Right renal pelvis (tissue), 4 donors: ENCODE data around the gene RNPS1. TPM values are rescaled to one million over a fixed set of nuclear protein-coding genes. Genes with fewer than 3 reads are reported as not detected.

ENCODE experiments used
- DNase-seq, 4 donors: peaks; one replicate each; pipeline ENCODE4 v3.0.0-alpha.2; 2013; ENCODE audit warnings: low read depth in 4 of 4, low spot score in 3 of 4, missing footprints in 1 of 4
- polyA plus RNA-seq, 4 donors: library from polyadenylated mRNA; unstranded; fragments of 120-200 nt; gene quantifications; one replicate each; pipeline ENCODE4 v1.2.1, GENCODE V29; 2013; ENCODE audit not compliant: insufficient read length in 4 of 4

The RNPS1 gene
- polyA plus RNA-seq, 4 donors, result 184 to 221 (median 195) TPM

DNA sequence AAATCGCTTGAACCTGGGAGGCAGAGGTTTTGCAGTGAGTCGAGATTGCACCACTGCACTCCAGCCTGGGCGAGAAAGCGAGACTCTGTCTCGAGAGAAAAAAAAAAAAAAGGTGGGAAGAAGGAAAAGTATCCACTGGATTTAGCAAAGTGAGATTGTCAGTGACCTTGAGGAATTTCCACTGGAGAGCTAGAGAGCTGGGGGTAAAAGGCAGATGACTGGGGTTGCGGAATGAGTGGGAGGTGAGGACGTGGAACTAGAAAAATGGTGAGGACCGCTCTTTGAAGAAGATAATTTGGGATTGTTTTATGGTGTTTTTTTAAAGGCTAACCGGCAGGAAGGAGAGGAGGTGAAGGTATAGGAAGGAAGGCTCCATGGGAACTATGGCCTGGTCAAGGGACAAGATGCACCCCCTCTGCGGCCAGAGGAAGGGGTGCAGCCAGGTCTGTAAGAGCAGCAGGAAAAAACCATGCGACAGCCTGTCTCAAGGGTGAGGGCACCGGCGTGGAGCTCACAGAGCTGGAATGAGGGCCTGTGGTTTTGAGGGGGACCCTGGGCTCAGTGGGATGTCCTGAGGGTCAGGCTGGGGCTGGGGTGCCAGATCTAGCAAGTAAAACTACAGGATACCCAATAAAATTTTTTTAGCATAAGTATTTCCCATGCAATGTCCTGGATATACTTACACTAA is 63.4 kb downstream of the RNPS1 start:
- DNase-seq, result no peak

Other genes starting within 250 kb of the RNPS1 start
- gene NPW, start 248.3 kb downstream of the RNPS1 start, polyA plus RNA-seq, result 10 to 100 TPM in 1 of 4 donors, 1 to 10 TPM in 3; 3.8 to 10.3 (median 5.5) TPM
- 100 to 1,000 TPM; 117 to 185 (median 126) TPM for gene NHERF2, start 241.2 kb downstream of the RNPS1 start, polyA plus RNA-seq
- gene NTHL1, start 220.3 kb downstream of the RNPS1 start, polyA plus RNA-seq, result 10 to 100 TPM; 17.6 to 26.6 (median 19.0) TPM
- 100 to 1,000 TPM; 121 to 152 (median 136) TPM for gene TSC2, start 220.1 kb downstream of the RNPS1 start, polyA plus RNA-seq
- gene PKD1, start 132.2 kb downstream of the RNPS1 start, polyA plus RNA-seq, result 100 to 1,000 TPM in 1 of 4 donors, 10 to 100 TPM in 3; 55.0 to 101 (median 69.2) TPM
- 1 to 10 TPM; 2.0 to 3.5 (median 2.4) TPM for gene RAB26, start 119.5 kb downstream of the RNPS1 start, polyA plus RNA-seq
- 10 to 100 TPM; 53.7 to 63.4 (median 57.5) TPM for gene TRAF7, start 112.3 kb downstream of the RNPS1 start, polyA plus RNA-seq
- gene CASKIN1, start 71.5 kb downstream of the RNPS1 start, polyA plus RNA-seq, result 1 to 10 TPM; 1.2 to 3.1 (median 1.4) TPM
- gene MLST8, start 62.7 kb downstream of the RNPS1 start, polyA plus RNA-seq, result 10 to 100 TPM; 43.9 to 49.5 (median 46.3) TPM
- 1 to 10 TPM; 4.1 to 9.2 (median 5.4) TPM for gene BRICD5, start 57.3 kb downstream of the RNPS1 start, polyA plus RNA-seq
- 10 to 100 TPM; 12.7 to 15.5 (median 14.1) TPM for gene PGP, start 53.3 kb downstream of the RNPS1 start, polyA plus RNA-seq
- gene E4F1, start 44.5 kb downstream of the RNPS1 start, polyA plus RNA-seq, result 10 to 100 TPM; 15.9 to 25.4 (median 16.8) TPM
- gene DNASE1L2, start 31.7 kb downstream of the RNPS1 start, polyA plus RNA-seq, result 1 to 10 TPM in 2 of 4 donors, under 1 TPM in 2; 0.86 to 1.8 (median 0.95) TPM
- gene ECI1, start 16.5 kb downstream of the RNPS1 start, polyA plus RNA-seq, result 100 to 1,000 TPM in 1 of 4 donors, 10 to 100 TPM in 3; 57.6 to 101 (median 69.3) TPM
- 1 to 10 TPM; 5.2 to 6.7 (median 5.7) TPM for gene ABCA3, start 72.6 kb upstream of the RNPS1 start, polyA plus RNA-seq
- 10 to 100 TPM in 2 of 4 donors, 1 to 10 TPM in 2; 9.5 to 11.3 (median 10.1) TPM for gene CCNF, start 161.3 kb upstream of the RNPS1 start, polyA plus RNA-seq
- gene TEDC2, start 192.0 kb upstream of the RNPS1 start, polyA plus RNA-seq, result 10 to 100 TPM in 1 of 4 donors, 1 to 10 TPM in 3; 8.0 to 13.8 (median 9.1) TPM
- 1 to 10 TPM; 2.0 to 3.6 (median 2.5) TPM for gene NTN3, start 203.2 kb upstream of the RNPS1 start, polyA plus RNA-seq
- 10 to 100 TPM; 15.8 to 20.3 (median 17.9) TPM for gene TBC1D24, start 207.0 kb upstream of the RNPS1 start, polyA plus RNA-seq
- 100 to 1,000 TPM; 186 to 294 (median 199) TPM for gene ATP6V0C, start 245.8 kb upstream of the RNPS1 start, polyA plus RNA-seq